NCI-H2171 treated with DMSO at 0.1 percent for 48 hours (cell line): ENCODE measurements around the gene MYL9.
A peak's percentile ranks its signal among the peaks of the same experiment; 100 is the strongest.
"Not testable (repeated sequence)": the region's sequence is repeated elsewhere in the genome, so short reads cannot be mapped to it uniquely, and the experiment has no call there.

Source experiments
- DNase-seq: peaks from one replicate; lab custom pipeline; 2025; lab: John Stamatoyannopoulos, UW

Gene MYL9

GRCh38 chr20:36541227-36541767 lies at the start of gene MYL9:
TSS of gene MYL9 (plus strand) at chr20:36541519. CDS start at chr20:36544885, 3,366 bp downstream.
- DNase-seq = no peak

DNA sequence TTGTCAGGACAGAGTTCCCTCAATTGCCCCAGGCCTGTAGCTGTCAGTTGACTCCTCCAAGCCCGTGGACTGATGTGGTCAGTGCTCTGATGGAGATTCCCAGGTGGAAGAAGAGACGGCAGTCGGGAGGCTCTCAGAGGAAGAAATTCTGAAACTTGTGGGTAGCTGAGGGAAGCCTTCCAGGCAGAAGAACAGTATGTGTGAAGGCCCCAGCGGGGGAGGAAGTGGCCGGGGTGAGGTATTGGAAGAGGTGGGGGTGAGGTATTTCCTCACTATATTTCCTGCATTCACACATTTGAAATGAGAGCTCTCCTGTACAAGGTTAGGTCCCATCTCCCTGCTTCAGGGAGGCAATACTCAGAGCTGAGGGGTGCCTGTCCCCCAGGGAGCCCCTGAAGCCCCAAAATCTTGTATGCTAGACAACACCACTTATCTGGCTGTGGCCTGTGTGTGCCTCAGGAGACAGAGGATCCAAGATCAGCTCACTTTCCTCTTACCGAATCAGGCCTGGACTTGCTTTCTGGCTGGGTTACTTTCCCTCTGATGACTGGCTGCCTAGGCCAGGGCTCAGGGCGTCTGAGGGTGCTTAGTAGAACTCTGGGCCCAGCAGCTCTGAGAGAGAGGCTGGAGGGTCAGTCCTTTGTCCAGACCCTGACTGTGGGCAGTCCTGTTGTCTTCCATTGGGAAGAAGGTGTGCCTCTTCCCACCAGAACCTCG lies 49.3 kb upstream of the MYL9 start:
- DNase-seq = no peak

GRCh38 chr20:36493051-36493800 lies 48.1 kb upstream of the MYL9 start:
- no peak for DNase-seq

- no peak for DNase-seq
These were observed 47.6 kb upstream of the MYL9 start for GRCh38 chr20:36493801-36494114.

- DNase-seq = no peak
These were observed 44.3 kb upstream of the MYL9 start for GRCh38 chr20:36496707-36497669.

GRCh38 chr20:36497856-36498255 lies 43.5 kb upstream of the MYL9 start:
- no peak for DNase-seq

DNA sequence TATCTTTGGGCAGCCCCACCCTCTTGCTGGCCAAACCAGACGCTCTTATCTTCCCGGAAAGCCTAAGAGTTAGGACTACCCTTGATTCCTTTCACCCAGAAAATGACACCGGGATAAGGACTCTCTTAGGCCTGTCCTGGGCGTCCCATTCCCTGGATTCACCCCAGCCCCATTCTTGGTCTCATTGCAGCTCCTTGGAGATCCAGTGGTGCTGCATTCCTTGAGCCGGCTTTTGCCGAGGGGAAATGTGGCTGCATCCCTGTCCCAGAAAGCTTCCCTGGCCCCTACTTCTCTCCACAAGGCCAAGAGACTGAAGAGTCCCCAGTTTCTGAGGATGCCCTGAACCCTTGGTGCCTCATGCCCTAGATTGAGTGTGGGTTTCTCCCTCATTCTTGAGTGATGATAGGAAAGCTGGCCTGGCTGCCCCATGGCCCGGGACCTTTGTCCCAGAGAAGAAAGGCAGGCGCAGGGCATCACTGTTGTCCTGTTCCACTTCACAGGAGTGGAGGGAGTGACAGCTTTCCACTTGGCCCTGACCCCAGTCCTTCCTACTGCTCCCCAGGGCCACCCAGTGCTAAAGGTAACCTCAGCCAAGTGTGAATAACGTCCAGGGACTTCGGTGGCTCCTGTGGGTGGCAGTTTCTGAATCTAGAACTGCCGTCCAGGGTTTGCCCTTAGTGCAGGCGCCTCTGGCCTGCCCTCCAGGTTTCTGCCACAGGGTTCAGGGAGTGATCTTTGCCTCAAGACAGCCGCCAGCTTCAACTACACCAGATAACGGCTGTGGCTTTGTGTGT lies 42.7 kb upstream of the MYL9 start:
- no peak for DNase-seq

DNA sequence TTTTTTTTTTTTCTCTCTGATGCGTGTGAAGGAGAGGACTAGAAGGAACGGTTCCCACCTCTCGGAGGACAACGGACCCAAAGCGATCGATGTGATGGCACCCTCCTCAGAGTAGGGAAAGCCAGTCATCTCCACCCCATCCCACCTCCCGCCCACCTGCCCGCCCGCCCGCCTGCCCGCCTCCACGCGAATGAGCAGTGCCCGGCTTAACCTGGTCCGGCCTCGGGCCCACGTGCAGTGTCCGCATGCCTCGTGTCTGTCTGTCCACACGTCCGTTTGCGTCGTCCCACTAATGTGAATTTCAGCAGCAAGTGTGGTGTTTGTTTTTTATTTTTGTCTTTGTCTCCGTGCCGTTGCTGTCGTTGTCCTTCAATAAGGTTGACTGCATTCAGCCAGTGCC lies 42.1 kb upstream of the MYL9 start:
- no peak for DNase-seq

DNA sequence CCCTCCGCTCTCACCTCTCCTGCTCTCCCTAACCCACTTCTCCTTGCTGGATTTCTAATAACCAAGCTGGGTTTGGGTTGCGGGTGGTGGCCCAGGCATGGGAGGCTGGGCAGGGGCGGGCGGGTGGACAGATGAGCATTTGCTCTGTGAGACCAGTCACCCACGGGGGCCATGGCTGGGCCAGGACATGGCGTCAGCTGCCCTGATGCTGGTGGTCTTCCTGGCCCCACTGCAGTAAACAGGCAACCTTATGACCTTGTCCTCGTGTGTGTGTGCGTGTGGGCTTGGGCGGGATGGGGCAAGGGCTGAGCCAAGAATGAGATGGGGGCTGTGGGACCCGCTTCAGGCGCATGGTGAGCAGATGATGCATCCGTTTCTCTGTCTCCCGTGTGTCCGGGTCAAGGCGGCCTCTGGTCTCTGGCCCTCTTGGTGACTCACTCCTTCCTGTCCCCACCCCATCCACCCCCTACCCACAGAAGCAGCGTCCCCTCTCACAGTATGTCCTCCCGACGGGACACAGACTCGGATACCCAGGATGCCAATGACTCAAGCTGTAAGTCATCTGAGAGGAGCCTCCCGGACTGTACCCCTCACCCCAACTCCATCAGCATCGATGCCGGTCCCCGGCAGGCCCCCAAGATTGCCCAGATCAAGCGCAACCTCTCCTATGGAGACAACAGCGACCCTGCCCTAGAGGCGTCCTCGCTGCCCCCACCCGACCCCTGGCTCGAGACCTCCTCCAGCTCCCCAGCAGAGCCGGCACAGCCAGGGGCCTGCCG lies 41.4 kb upstream of the MYL9 start:
- no peak for DNase-seq

- DNase-seq = no peak
These were observed 39.8 kb upstream of the MYL9 start for GRCh38 chr20:36501367-36502006.

GRCh38 chr20:36504295-36504694 lies 37.0 kb upstream of the MYL9 start:
- no peak for DNase-seq

GRCh38 chr20:36506253-36506652 lies 35.1 kb upstream of the MYL9 start:
- DNase-seq = peak; percentile 80

GRCh38 chr20:36507746-36508145 lies 33.6 kb upstream of the MYL9 start:
- DNase-seq = no peak

DNA sequence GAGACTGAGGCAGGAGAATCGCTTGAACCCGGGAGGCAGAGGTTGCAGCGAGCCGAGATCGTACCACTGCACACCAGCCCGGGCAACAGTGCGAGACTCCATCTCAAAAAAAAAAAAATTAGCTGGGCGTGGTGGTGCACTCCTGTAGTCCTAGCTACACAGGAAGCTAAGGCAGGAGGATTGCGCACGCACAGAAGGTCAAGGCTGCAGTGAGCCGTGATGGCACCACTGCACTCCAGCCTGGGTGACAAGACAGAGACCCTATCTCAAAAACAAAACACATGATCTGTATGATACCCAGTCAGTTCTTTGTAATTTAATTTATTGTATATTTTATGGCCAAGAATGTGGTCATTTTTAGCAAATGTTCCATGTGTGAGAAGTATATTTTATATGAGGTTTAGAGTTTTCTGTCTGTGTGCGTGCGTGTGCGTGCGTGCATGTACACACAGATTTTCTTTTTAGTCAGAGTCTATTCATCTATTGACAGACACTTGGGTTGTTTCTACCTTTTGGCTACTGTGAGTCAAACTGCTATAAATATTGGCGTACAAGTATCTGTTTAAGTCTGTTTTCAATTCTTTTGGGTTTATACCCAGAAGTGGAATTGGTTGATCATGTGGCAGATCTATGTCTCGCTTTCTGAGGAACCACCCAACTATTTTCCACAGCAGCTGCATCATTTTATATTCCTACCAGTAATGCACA lies 22.2 kb upstream of the MYL9 start:
- no peak for DNase-seq

DNA sequence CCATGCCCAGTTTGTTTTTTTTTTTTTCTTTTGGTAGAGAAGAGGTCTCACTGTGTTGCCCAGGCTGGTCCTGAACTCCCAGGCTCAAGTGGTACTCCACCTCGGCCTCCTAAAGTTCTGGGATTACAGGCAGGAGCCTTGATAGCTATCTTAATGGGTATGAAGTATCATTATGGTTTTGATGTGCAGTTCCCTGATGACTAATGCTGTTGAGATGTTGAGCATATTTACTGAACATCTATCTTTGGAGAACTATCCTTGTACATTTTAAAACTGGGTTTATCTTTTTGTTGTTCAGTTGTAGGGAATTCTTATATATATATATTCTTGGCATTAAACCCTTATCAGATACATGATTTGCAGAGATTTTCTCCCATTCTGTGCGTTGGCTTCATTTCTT lies 21.4 kb upstream of the MYL9 start:
- no peak for DNase-seq

GRCh38 chr20:36521526-36521925 lies 19.8 kb upstream of the MYL9 start:
- DNase-seq = no peak

- DNase-seq = not testable (repeated sequence)
These were observed 18.9 kb upstream of the MYL9 start for GRCh38 chr20:36522412-36522811.

DNA sequence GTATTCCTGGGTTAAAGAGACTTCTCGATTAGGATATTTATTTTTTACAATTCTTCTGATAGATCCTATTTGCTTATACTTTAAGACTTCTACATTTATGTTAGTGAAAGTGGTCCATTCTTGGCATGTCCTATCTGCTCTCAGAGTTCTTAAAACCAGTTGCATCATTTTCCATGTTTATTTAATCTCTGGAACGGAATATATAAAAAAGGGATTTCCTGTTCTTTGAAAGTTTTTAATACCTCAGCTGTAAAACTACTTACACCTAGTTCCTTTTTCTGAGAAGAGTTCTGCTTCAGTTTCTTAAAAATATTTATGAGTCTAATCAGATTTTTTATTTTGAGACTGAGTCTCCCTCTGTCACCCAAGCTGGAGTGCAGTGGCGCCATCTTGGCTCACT lies 18.0 kb upstream of the MYL9 start:
- no peak for DNase-seq

GRCh38 chr20:36525620-36526365 lies 15.5 kb upstream of the MYL9 start:
- no peak for DNase-seq
